GM21423 (cell line): ENCODE data around the gene AKNAD1.
"Not testable (repeated sequence)": the region's sequence is repeated elsewhere in the genome, so short reads cannot be mapped to it uniquely, and the experiment has no call there.

Source experiments
- ATAC-seq: cut with Tn5 transposase; IDR thresholded peaks from one replicate; pipeline ENCODE4 v1.9.1; 2021; ENCODE audit warnings: mild to moderate bottlenecking, moderate library complexity; ENCODE audit not compliant: unreplicated experiment

The AKNAD1 gene

DNA sequence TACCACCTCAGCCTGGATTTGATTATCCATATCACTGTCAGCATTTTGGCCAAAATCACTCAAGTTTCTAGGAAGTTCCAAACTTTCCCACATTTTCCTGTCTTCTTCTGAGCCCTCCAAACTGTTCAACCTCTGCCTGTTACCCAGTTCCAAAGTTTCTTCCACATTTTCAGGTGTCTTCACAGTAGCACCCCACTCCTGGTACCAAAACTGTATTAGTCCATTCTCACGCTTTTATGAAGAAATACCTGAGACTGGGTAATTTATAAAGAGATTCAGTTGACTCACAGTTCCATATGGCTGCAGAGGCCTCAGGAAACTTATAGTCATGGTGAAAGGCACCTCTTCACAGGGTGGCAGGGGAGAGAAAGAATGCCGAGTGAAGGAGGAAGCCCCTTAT is 71.0 kb downstream of the AKNAD1 start:
- ATAC-seq, result no peak

DNA sequence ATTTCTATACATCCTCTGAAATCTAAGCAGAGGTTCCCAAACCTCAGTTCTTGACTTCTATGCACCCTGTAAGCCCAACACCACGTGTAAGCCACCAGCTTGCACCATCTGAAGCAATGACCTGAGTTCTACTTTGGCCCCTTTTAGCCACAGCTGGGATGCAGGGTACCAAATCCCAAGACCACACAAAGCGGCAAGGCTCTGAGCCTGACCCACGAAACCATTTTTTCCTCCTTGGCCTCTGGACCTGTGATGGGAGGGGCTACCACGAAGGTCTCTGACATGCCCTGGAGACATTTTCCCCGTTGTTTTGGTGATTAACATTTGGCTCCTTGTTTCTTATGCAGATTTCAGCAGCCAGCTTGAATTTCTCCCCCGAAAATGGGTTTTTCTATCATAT is 71.6 kb downstream of the AKNAD1 start:
- no peak for ATAC-seq

DNA sequence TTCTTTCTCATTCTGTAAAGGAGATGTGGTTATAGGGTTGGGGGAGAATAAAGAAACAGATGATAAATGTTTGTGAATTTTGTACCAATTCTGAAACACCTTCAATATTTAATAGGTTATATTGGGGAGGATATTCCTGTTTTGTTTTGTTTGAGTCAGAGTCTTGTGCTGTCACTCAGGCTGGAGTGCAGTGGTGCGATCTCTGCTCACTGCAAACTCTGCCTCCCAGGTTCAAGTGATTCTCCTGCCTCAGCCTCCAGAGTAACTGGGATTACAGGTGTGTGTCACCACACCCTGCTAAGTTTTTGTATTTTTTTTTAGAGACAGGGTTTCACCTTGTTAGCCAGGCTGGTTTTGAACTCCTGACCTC is 75.3 kb downstream of the AKNAD1 start:
- ATAC-seq, result not testable (repeated sequence)

DNA sequence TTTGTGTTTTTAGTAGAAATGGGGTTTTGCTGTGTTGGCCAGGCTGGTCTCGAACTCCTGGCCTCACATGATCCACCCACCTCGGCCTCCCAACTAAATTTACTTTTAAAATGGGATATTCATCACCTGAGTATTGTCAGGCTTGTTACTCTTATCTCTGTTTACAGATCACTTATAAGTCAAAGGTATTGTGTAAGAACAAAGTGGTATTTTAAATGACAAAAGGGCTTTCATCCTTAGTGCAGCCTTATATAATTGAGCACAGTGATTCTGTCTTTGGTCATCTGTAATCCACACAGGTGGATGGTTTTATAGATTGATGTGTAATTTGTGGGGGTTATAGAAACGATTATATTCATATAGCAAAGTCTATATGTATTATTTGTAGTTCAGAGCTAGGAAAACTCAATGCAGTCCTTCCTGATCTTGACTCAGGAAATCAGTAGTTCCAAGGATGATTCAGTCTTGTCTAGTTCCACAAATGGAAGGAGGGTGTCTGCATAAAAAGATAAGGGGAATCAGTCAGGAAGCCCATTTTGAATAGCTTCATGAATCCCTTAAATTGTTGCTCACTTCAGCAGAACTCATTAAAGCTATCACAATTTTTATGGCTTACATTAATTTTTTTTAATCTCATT is 75.8 kb downstream of the AKNAD1 start:
- no peak for ATAC-seq

DNA sequence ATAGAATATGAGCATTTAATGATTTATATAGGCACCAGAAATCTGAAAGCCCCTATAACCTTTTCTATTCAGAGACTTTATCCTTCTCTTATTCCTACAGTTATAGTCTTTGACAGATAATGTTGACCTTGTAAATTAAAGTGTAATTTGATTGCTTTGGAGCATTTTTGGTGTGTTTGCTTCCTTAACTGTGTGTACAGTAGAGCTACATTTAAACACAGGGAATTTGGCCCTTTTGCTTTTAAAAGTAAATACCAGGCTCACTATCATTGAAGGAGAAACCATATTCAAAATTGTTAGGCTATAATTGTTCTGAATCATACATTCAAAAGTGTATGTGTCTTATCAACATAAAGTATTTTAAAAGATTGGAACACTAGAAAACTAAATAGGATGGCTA is 77.4 kb downstream of the AKNAD1 start:
- ATAC-seq, result no peak

DNA sequence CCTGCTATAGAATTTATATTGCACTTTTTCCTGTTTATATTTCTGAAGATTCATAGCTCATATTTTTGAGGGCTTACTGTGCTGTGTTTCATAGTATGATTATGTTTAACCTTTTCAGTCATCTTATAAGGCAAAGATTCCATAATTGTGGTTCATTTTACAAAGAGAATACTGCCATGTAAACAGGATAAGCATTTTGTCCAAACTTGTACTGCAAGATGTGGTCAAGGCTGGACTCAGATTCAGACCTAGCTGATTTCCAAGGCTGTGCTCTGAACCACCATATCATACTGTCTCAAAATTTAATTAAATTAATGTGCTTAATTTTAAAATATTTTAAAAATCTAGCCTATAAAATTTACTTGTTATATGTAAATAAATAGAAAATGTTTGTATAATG is 79.1 kb downstream of the AKNAD1 start:
- no peak for ATAC-seq

DNA sequence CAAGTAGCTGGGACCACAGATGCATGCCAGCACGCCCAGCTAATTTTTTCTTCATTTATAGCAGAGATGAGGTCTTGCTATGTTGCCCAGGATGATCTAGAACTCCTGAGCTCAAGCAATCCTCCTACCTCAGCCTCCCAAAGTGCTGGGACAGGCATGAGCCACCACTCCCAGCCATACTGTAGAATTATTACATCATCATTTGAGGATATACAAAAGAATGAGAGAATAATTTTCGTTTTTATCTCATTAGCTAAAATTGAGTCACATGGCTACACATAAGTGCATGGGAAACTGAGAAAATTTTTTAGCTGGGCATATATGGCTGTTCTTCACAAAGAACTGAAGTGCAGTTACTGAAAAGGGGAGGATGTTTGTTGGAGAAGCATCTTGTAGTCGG is 89.2 kb downstream of the AKNAD1 start:
- ATAC-seq, result no peak

DNA sequence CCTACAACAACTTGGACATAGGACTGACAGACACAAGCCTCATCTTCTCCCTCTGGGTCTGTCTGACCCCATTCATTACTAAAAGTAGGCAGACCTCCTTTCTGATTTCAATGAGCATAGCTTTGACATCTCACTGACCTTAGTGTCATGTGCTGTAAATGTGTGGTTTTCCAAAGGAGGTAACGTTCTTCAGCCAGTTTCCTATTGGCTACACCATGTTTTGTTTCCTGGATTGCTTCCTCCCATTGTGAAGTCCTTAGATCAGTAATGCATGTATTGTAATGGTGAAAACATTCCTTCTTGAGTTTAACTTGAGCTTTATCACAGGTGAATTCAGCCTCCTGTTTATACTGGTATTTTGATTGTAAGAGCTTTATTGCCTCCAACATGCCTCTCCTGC is 89.8 kb downstream of the AKNAD1 start:
- ATAC-seq, result no peak
